Suprapubic skin (tissue), 4 donors: ENCODE results near the gene SLC32A1.

Experiments
- CTCF ChIP-seq, 2 donors: fragments of 200-600 bp in 1 of 2; fragments of 450-650 bp in 1 of 2; sonication (generic) in 1 of 2; IDR thresholded peaks; one replicate each; pipeline ENCODE4 v1.5.1; 2016 to 2019; ENCODE audit warnings: antibody characterized with exemption in 2 of 2, mild to moderate bottlenecking in 1 of 2, moderate library complexity in 1 of 2
- POLR2A ChIP-seq, 2 donors: fragments of 450-650 bp; IDR thresholded peaks; one replicate each; pipeline ENCODE4 v1.6.1; 2017; ENCODE audit warnings: antibody characterized with exemption in 2 of 2, mild to moderate bottlenecking in 2 of 2, moderate library complexity in 2 of 2
- POLR2AphosphoS5 ChIP-seq, 3 donors: sonication (generic); formaldehyde crosslinking; IDR thresholded peaks; one replicate each; pipeline ENCODE4 v1.6.1; 2017; ENCODE audit warnings: antibody characterized with exemption in 3 of 3

GRCh38 chr20:38706509-38706908, 17.8 kb upstream of the SLC32A1 start:
- TF ChIP-seq CTCF (IDR thresholded peaks at IDR 0.05), result no peak
- no peak for TF ChIP-seq POLR2AphosphoS5 (IDR thresholded peaks at IDR 0.05)
- no peak for TF ChIP-seq POLR2A (IDR thresholded peaks at IDR 0.05)
